GM23338 (cell line): ENCODE results near the gene KSR2.

Source experiments
- CTCF ChIP-seq, 2 experiments: fragments of 200-600 bp in 1 of 2; sonication (generic) in 1 of 2; conservative IDR thresholded peaks; 2 replicates each; pipeline versions ENCODE4 v1.5.1 to v1.6.1; 2016 to 2017; ENCODE audit warnings: antibody characterized with exemption in 2 of 2, low read depth in 2 of 2, mild to moderate bottlenecking in 2 of 2, moderate library complexity in 1 of 2
- EZH2 ChIP-seq: fragments of 200-600 bp; sonication (generic); IDR thresholded peaks from one replicate; pipeline ENCODE4 v1.8.0; 2017; ENCODE audit warnings: antibody characterized with exemption, mild to moderate bottlenecking, low read depth; ENCODE audit not compliant: unreplicated experiment
- POLR2AphosphoS5 ChIP-seq: IDR thresholded peaks from 2 replicates; pipeline ENCODE4 v1.6.1; 2016; ENCODE audit warnings: antibody characterized with exemption, low read depth
- TF ChIP-seq, protein P1 (sequence below): IDR thresholded peaks from one replicate; pipeline ENCODE4 v1.6.1; 2018; ENCODE audit warnings: antibody characterized with exemption; ENCODE audit not compliant: unreplicated experiment

- TF ChIP-seq EZH2 (no peak), POLR2AphosphoS5 (no peak), CTCF (conservative IDR thresholded peaks at IDR 0.05; ENCODE audit: low read depth in 2 of 2) (no peak)
- TF ChIP-seq, protein P1, sequence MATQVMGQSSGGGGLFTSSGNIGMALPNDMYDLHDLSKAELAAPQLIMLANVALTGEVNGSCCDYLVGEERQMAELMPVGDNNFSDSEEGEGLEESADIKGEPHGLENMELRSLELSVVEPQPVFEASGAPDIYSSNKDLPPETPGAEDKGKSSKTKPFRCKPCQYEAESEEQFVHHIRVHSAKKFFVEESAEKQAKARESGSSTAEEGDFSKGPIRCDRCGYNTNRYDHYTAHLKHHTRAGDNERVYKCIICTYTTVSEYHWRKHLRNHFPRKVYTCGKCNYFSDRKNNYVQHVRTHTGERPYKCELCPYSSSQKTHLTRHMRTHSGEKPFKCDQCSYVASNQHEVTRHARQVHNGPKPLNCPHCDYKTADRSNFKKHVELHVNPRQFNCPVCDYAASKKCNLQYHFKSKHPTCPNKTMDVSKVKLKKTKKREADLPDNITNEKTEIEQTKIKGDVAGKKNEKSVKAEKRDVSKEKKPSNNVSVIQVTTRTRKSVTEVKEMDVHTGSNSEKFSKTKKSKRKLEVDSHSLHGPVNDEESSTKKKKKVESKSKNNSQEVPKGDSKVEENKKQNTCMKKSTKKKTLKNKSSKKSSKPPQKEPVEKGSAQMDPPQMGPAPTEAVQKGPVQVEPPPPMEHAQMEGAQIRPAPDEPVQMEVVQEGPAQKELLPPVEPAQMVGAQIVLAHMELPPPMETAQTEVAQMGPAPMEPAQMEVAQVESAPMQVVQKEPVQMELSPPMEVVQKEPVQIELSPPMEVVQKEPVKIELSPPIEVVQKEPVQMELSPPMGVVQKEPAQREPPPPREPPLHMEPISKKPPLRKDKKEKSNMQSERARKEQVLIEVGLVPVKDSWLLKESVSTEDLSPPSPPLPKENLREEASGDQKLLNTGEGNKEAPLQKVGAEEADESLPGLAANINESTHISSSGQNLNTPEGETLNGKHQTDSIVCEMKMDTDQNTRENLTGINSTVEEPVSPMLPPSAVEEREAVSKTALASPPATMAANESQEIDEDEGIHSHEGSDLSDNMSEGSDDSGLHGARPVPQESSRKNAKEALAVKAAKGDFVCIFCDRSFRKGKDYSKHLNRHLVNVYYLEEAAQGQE = no peak
These were observed 162.9 kb downstream of the KSR2 start for GRCh38 chr12:117805865-117806264.
